Endothelial cell (in vitro differentiated cells): ENCODE measurements around the gene AASS. TPM values are rescaled to one million over a fixed set of nuclear protein-coding genes. Genes with fewer than 3 reads are reported as not detected.

Source experiments
- DNase-seq: peaks from one replicate; pipeline ENCODE4 v3.0.0; 2021; ENCODE audit warnings: low spot score
- H3K27ac Mint-ChIP-seq: one replicate; pipeline ENCODE4 v1.8.0; 2021; ENCODE audit warnings: mixed read lengths, inconsistent platforms; ENCODE audit not compliant: unreplicated experiment
- H3K27me3 Mint-ChIP-seq: one replicate; pipeline ENCODE4 v1.8.0; 2021; ENCODE audit warnings: mild to moderate bottlenecking, moderate library complexity, mixed read lengths, inconsistent platforms; ENCODE audit not compliant: unreplicated experiment
- H3K36me3 Mint-ChIP-seq: one replicate; pipeline ENCODE4 v1.8.0; 2021; ENCODE audit warnings: mild to moderate bottlenecking, low read depth, mixed read lengths, inconsistent platforms; ENCODE audit not compliant: unreplicated experiment
- H3K4me1 Mint-ChIP-seq: one replicate; pipeline ENCODE4 v1.8.0; 2021; ENCODE audit warnings: mild to moderate bottlenecking, mixed read lengths, inconsistent platforms; ENCODE audit not compliant: unreplicated experiment
- H3K4me3 Mint-ChIP-seq: one replicate; pipeline ENCODE4 v1.8.0; 2021; ENCODE audit warnings: mild to moderate bottlenecking, mixed read lengths, inconsistent platforms; ENCODE audit not compliant: unreplicated experiment
- H3K9me3 Mint-ChIP-seq: one replicate; pipeline ENCODE4 v1.8.0; 2021; ENCODE audit warnings: mixed read lengths, inconsistent platforms; ENCODE audit not compliant: unreplicated experiment
- CTCF ChIP-seq: fragments of 200-600 bp; sonication (generic); IDR thresholded peaks from one replicate; pipeline ENCODE4 v1.5.0; 2021; ENCODE audit warnings: antibody characterized with exemption; ENCODE audit not compliant: unreplicated experiment
- total RNA-seq: library from RNA; stranded (reverse); fragmentation: NEBNext Ultra II Directional; extraction: Animal tissue kit (Norgen Biotek cat#: 25700); gene quantifications from one replicate; pipeline ENCODE4 v1.2.1, GENCODE V29; 2021; ENCODE audit not compliant: unreplicated experiment

The AASS gene
- total RNA-seq, 1 donor from 2014 or later, result 41.9 TPM

- H3K4me1 Mint-ChIP-seq, result peaks cover 4% of the 10 kb centered on the region
- no peak overlapping the region for H3K27ac Mint-ChIP-seq
- no peaks in the 10 kb centered on the region for H3K9me3 Mint-ChIP-seq
- no peaks in the 10 kb centered on the region for H3K36me3 Mint-ChIP-seq
- no peak for TF ChIP-seq CTCF
- no peak for DNase-seq
- H3K27me3 Mint-ChIP-seq, result no peaks in the 10 kb centered on the region
- H3K4me3 Mint-ChIP-seq, result no peak overlapping the region
These were observed 84.5 kb downstream of the AASS start for GRCh38 chr7:122059542-122059941.

GRCh38 chr7:122056977-122057376, 87.1 kb downstream of the AASS start:
- Mint-ChIP-seq H3K27me3 (no peaks in the 10 kb centered on the region), H3K27ac (no peak overlapping the region), H3K4me1 (peaks cover 4% of the 10 kb centered on the region), H3K9me3 (no peaks in the 10 kb centered on the region), H3K36me3 (no peaks in the 10 kb centered on the region), H3K4me3 (no peak overlapping the region)
- no peak for DNase-seq
- no peak for TF ChIP-seq CTCF

GRCh38 chr7:122055073-122055472, 89.0 kb downstream of the AASS start:
- no peak for DNase-seq
- Mint-ChIP-seq H3K36me3 (no peaks in the 10 kb centered on the region), H3K27me3 (no peaks in the 10 kb centered on the region), H3K4me1 (peaks cover 4% of the 10 kb centered on the region), H3K4me3 (no peak overlapping the region), H3K9me3 (no peaks in the 10 kb centered on the region), H3K27ac (no peak overlapping the region)
- TF ChIP-seq CTCF, result no peak

GRCh38 chr7:122054393-122054792, 89.7 kb downstream of the AASS start:
- no peak for TF ChIP-seq CTCF
- Mint-ChIP-seq H3K27me3 (no peaks in the 10 kb centered on the region), H3K9me3 (no peaks in the 10 kb centered on the region), H3K4me1 (peaks cover 4% of the 10 kb centered on the region), H3K36me3 (no peaks in the 10 kb centered on the region), H3K27ac (no peak overlapping the region), H3K4me3 (no peak overlapping the region)
- no peak for DNase-seq

GRCh38 chr7:122046402-122046801, 97.6 kb downstream of the AASS start:
- peaks cover 38% of the 10 kb centered on the region for H3K4me1 Mint-ChIP-seq
- H3K36me3 Mint-ChIP-seq, result no peaks in the 10 kb centered on the region
- no peaks in the 10 kb centered on the region for H3K9me3 Mint-ChIP-seq
- no peak for DNase-seq
- no peak overlapping the region for H3K27ac Mint-ChIP-seq
- H3K4me3 Mint-ChIP-seq, result no peak overlapping the region
- H3K27me3 Mint-ChIP-seq, result peaks cover 2% of the 10 kb centered on the region
- no peak for TF ChIP-seq CTCF
